Mesodermal cell (in vitro differentiated cells): ENCODE data around the gene CBY2. TPM values are rescaled to one million over a fixed set of nuclear protein-coding genes. Genes with fewer than 3 reads are reported as not detected.
"Not testable (repeated sequence)": the region's sequence is repeated elsewhere in the genome, so short reads cannot be mapped to it uniquely, and the experiment has no call there.

Source experiments
- H3K27ac ChIP-seq: 2 replicates; pipeline ENCODE4 v1.7.0; 2013; ENCODE audit warnings: mild to moderate bottlenecking, low read depth, low read length, moderate library complexity; ENCODE audit not compliant: severe bottlenecking
- H3K36me3 ChIP-seq: 2 replicates; pipeline ENCODE4 v1.7.1; 2013; ENCODE audit warnings: mild to moderate bottlenecking, low read length, moderate library complexity; ENCODE audit not compliant: control insufficient read depth, insufficient read depth
- H3K4me1 ChIP-seq: one replicate; pipeline ENCODE4 v1.7.1; 2013; ENCODE audit warnings: mild to moderate bottlenecking, low read length; ENCODE audit not compliant: insufficient read depth, control insufficient read depth, poor library complexity, severe bottlenecking
- H3K4me3 ChIP-seq: 2 replicates; pipeline ENCODE4 v1.7.0; 2013; ENCODE audit warnings: low read length, control low read depth, mild to moderate bottlenecking; ENCODE audit not compliant: insufficient read depth, poor library complexity, severe bottlenecking; ENCODE audit errors: extremely low read depth
- H3K9me3 ChIP-seq: 2 replicates; pipeline ENCODE4 v1.7.1; 2013; ENCODE audit warnings: mild to moderate bottlenecking, low read length, moderate library complexity; ENCODE audit not compliant: control insufficient read depth
- WGBS, 2 experiments: methylation state at CpG; one replicate each; pipeline ENCODE4 v1.1.5; 2013; ENCODE audit warnings: missing lambda C conversion rate in 2 of 2; ENCODE audit not compliant: insufficient coverage in 2 of 2; 5-methylcytosine and 5-hydroxymethylcytosine counted together
- polyA plus RNA-seq, 2 experiments: library from polyadenylated mRNA; stranded (reverse); fragments of 50-300 nt; gene quantifications; one replicate each; pipeline ENCODE4 v1.2.3, GENCODE V29; 2013

CBY2 gene
- not detected for polyA plus RNA-seq (2013, experiment 1 of 2)
- polyA plus RNA-seq (2013, experiment 2 of 2), result not detected

GRCh38 chr13:45702088-45702487 lies at the start of gene CBY2:
TSS of gene CBY2 (plus strand) at chr13:45702320. CDS start at chr13:45702391, 71 bp downstream.
- Histone ChIP-seq H3K4me1 (no peaks in the 10 kb centered on the region), H3K36me3 (no peaks in the 10 kb centered on the region), H3K27ac (no peak within 1 kb of the TSS), H3K4me3 (no peak within 1 kb of the TSS), H3K9me3 (no peaks in the 10 kb centered on the region)
- 89% methylated on average over 1 of the region's 1 CpG; no CpG with 5 or more reads in 1 of the 2 experiments for WGBS, 2 experiments

- no peaks in the 10 kb centered on the region for H3K9me3 ChIP-seq
- WGBS, 2 experiments, result 82 to 94% methylated on average over 4 of the region's 5 CpGs
- peaks cover 7% of the 10 kb centered on the region for H3K4me1 ChIP-seq
- H3K4me3 ChIP-seq, result no peak overlapping the region
- no peaks in the 10 kb centered on the region for H3K36me3 ChIP-seq
- no peak overlapping the region for H3K27ac ChIP-seq
Observed at GRCh38 chr13:45654633-45655349, 47.3 kb upstream of the CBY2 start.

GRCh38 chr13:45658586-45659235 lies 43.4 kb upstream of the CBY2 start:
- WGBS, 2 experiments, result 94 to 100% methylated on average over 2 of the region's 5 CpGs
- no peak overlapping the region for H3K27ac ChIP-seq
- no peaks in the 10 kb centered on the region for H3K9me3 ChIP-seq
- no peaks in the 10 kb centered on the region for H3K36me3 ChIP-seq
- H3K4me3 ChIP-seq, result no peak overlapping the region
- H3K4me1 ChIP-seq, result peaks cover 7% of the 10 kb centered on the region

- no peak overlapping the region for H3K27ac ChIP-seq
- 89 to 93% methylated on average over 1 of the region's 3 CpGs for WGBS, 2 experiments
- no peaks in the 10 kb centered on the region for H3K36me3 ChIP-seq
- H3K4me3 ChIP-seq, result no peak overlapping the region
- H3K9me3 ChIP-seq, result no peaks in the 10 kb centered on the region
- H3K4me1 ChIP-seq, result peaks cover 7% of the 10 kb centered on the region
Observed at GRCh38 chr13:45659536-45659935, 42.6 kb upstream of the CBY2 start.

- not testable (repeated sequence) for H3K4me3 ChIP-seq, H3K27ac ChIP-seq, H3K9me3 ChIP-seq, H3K4me1 ChIP-seq, H3K36me3 ChIP-seq
- no CpG with 5 or more reads among the region's 1 CpG for WGBS, 2 experiments
Observed at GRCh38 chr13:45660458-45660857, 41.7 kb upstream of the CBY2 start.

GRCh38 chr13:45662162-45662561 lies 40.0 kb upstream of the CBY2 start:
- Histone ChIP-seq H3K36me3 (no peaks in the 10 kb centered on the region), H3K4me1 (peaks cover 7% of the 10 kb centered on the region), H3K9me3 (no peaks in the 10 kb centered on the region), H3K4me3 (no peak overlapping the region), H3K27ac (no peak overlapping the region)
- 83 to 100% methylated on average over 1 of the region's 1 CpG for WGBS, 2 experiments

- no CpG with 5 or more reads among the region's 1 CpG for WGBS, 2 experiments
- H3K9me3 ChIP-seq, H3K36me3 ChIP-seq, H3K4me3 ChIP-seq, H3K4me1 ChIP-seq, H3K27ac ChIP-seq: not testable (repeated sequence)
Observed at GRCh38 chr13:45662903-45663302, 39.2 kb upstream of the CBY2 start.

GRCh38 chr13:45669626-45670025 lies 32.5 kb upstream of the CBY2 start:
- not testable (repeated sequence) for H3K9me3 ChIP-seq, H3K4me1 ChIP-seq, H3K4me3 ChIP-seq, H3K36me3 ChIP-seq, H3K27ac ChIP-seq
- 77 to 80% methylated on average over 2 to 9 of the region's 14 CpGs for WGBS, 2 experiments

- no peak overlapping the region for H3K27ac ChIP-seq
- H3K4me1 ChIP-seq, result peaks cover 13% of the 10 kb centered on the region
- no peak overlapping the region for H3K4me3 ChIP-seq
- H3K9me3 ChIP-seq, result peaks cover 7% of the 10 kb centered on the region
- H3K36me3 ChIP-seq, result no peaks in the 10 kb centered on the region
- WGBS, 2 experiments, result 93 to 94% methylated on average over 3 to 4 of the region's 5 CpGs
Observed at GRCh38 chr13:45670189-45670885, 31.8 kb upstream of the CBY2 start.

GRCh38 chr13:45674908-45675307 lies 27.2 kb upstream of the CBY2 start:
- Histone ChIP-seq H3K36me3 (no peaks in the 10 kb centered on the region), H3K4me3 (no peak overlapping the region), H3K4me1 (peaks cover 13% of the 10 kb centered on the region), H3K9me3 (peaks cover 12% of the 10 kb centered on the region), H3K27ac (no peak overlapping the region)
- WGBS, 2 experiments, result 47 to 57% methylated on average over 1 of the region's 1 CpG

GRCh38 chr13:45678282-45678681 lies 23.8 kb upstream of the CBY2 start:
- H3K4me3 ChIP-seq, result no peak overlapping the region
- no peaks in the 10 kb centered on the region for H3K36me3 ChIP-seq
- no peak overlapping the region for H3K27ac ChIP-seq
- H3K4me1 ChIP-seq, result peaks cover 13% of the 10 kb centered on the region
- H3K9me3 ChIP-seq, result peaks cover 6% of the 10 kb centered on the region
